ENCODE results near the gene STARD9.

The STARD9 gene

DNA sequence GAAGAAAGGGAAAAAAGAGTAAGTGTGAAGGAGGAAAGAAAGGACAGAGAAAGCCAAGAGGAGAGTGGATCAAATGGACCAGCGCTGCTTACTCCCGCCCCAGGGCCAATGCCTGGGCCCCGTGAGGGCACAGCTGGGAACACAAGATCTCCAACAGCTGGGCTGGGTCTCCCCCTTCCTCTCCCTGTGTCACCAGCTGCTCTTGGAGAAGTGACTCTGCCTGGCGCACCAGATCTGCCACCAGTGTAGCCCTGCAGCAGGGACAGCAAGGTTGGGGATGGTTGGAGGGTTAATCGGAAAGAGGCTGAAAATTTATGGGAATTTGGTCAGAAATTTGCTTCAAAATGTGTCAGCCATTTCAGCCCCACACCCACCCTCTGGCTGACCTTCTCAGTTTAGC, 153.2 kb downstream of the STARD9 start:
- 0 out of 2 replicates have a peak, but pooled peaks cover 6% of the 10 kb centered on the region for H3K36me3 ChIP-seq (ENCODE audit: insufficient read depth, low read length)
- no peak overlapping the region for H3K27ac ChIP-seq (ENCODE audit: low read depth, low read length)

GRCh38 chr15:42728972-42729371, 153.6 kb downstream of the STARD9 start:
- no peak overlapping the region for H3K27ac ChIP-seq (ENCODE audit: low read depth, low read length)
- H3K4me1 ChIP-seq (ENCODE audit: control insufficient read depth, insufficient read depth, low read length, unreplicated experiment), result no peaks in the 10 kb centered on the region
- H3K79me2 ChIP-seq (ENCODE audit: control insufficient read depth, insufficient read depth, low read length, unreplicated experiment), result no peaks in the 10 kb centered on the region
- 0 out of 2 replicates have a peak, but pooled peaks cover 6% of the 10 kb centered on the region for H3K36me3 ChIP-seq (ENCODE audit: insufficient read depth, low read length)
- no peak overlapping the region for H3K4me3 ChIP-seq (ENCODE audit: low read depth, low read length)
- H2AFZ ChIP-seq (ENCODE audit: low read length, unreplicated experiment), result no peak overlapping the region
- H3K27me3 ChIP-seq (ENCODE audit: insufficient read depth, low read length), result no peaks in the 10 kb centered on the region

More for the DNA sequence above, 153.2 kb downstream of the STARD9 start:
- Histone ChIP-seq H3K4me3 (ENCODE audit: low read depth, low read length) (no peak overlapping the region), H3K27me3 (ENCODE audit: insufficient read depth, low read length) (no peaks in the 10 kb centered on the region), H2AFZ (ENCODE audit: low read length, unreplicated experiment) (no peak overlapping the region), H3K79me2 (ENCODE audit: control insufficient read depth, insufficient read depth, low read length, unreplicated experiment) (no peaks in the 10 kb centered on the region), H3K4me1 (ENCODE audit: control insufficient read depth, insufficient read depth, low read length, unreplicated experiment) (no peaks in the 10 kb centered on the region)

- H3K36me3 ChIP-seq (ENCODE audit: insufficient read depth, low read length), result 0 out of 2 replicates have a peak, but pooled peaks cover 6% of the 10 kb centered on the region
- H3K27ac ChIP-seq (ENCODE audit: low read depth, low read length), result no peak overlapping the region
- no peak overlapping the region for H3K4me3 ChIP-seq (ENCODE audit: low read depth, low read length)
- no peaks in the 10 kb centered on the region for H3K4me1 ChIP-seq (ENCODE audit: control insufficient read depth, insufficient read depth, low read length, unreplicated experiment)
- no peaks in the 10 kb centered on the region for H3K79me2 ChIP-seq (ENCODE audit: control insufficient read depth, insufficient read depth, low read length, unreplicated experiment)
- no peaks in the 10 kb centered on the region for H3K27me3 ChIP-seq (ENCODE audit: insufficient read depth, low read length)
- no peak overlapping the region for H2AFZ ChIP-seq (ENCODE audit: low read length, unreplicated experiment)
Observed at GRCh38 chr15:42729409-42729808, 154.0 kb downstream of the STARD9 start.

GRCh38 chr15:42730135-42730534, 154.7 kb downstream of the STARD9 start:
- Histone ChIP-seq H3K4me1 (ENCODE audit: control insufficient read depth, insufficient read depth, low read length, unreplicated experiment) (peaks cover under 1% of the 10 kb centered on the region), H2AFZ (ENCODE audit: low read length, unreplicated experiment) (no peak overlapping the region), H3K79me2 (ENCODE audit: control insufficient read depth, insufficient read depth, low read length, unreplicated experiment) (no peaks in the 10 kb centered on the region), H3K27me3 (ENCODE audit: insufficient read depth, low read length) (no peaks in the 10 kb centered on the region), H3K36me3 (ENCODE audit: insufficient read depth, low read length) (peaks cover 8% of the 10 kb centered on the region; the same call in 1 of the 2 replicates), H3K27ac (ENCODE audit: low read depth, low read length) (no peak overlapping the region), H3K4me3 (ENCODE audit: low read depth, low read length) (no peak overlapping the region)

DNA sequence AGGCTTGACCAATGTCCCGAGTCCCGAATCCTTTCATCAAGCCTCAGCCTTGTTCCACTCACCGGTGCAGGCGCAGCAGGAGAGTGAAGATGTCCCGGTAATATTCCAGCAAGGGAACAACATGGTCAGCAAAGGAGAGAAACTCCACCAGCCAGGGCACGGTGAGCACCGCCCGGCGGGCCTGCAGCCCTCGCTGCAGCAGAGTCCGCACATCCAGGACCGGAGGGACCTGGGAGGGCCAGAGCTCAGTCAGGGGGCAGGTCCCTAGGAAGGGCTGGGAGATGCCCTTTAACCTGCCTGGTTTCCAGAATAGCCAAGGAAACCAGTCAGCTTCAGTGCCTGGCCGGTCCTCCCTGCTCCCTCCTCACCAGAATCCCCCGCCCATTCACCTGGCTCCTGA, 155.1 kb downstream of the STARD9 start:
- Histone ChIP-seq H3K79me2 (ENCODE audit: control insufficient read depth, insufficient read depth, low read length, unreplicated experiment) (no peaks in the 10 kb centered on the region), H2AFZ (ENCODE audit: low read length, unreplicated experiment) (no peak overlapping the region), H3K27ac (ENCODE audit: low read depth, low read length) (no peak overlapping the region), H3K27me3 (ENCODE audit: insufficient read depth, low read length) (no peaks in the 10 kb centered on the region), H3K36me3 (ENCODE audit: insufficient read depth, low read length) (peaks cover 10% of the 10 kb centered on the region; the same call in 1 of the 2 replicates), H3K4me1 (ENCODE audit: control insufficient read depth, insufficient read depth, low read length, unreplicated experiment) (peaks cover 4% of the 10 kb centered on the region), H3K4me3 (ENCODE audit: low read depth, low read length) (no peak overlapping the region)

DNA sequence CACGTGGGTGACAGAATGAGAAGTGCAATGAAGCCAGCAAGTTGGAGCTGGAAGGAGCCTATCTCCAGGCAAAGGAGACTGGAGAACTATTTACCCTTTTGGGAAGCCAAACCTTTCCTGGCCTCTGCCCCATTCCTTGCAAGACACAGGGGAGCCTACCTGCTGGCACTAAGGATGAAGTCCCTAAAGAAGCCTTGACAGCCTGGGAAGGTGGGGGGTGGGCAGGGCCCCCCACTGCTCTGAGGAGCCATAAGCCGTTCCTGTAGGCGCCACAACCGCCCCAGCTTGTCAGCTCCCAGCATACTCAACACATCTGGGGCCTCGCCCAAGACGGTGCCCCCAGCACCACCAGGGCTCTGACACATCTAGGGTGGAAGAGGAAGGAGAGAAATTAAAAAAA, 156.1 kb downstream of the STARD9 start:
- peaks cover 10% of the 10 kb centered on the region for H3K4me1 ChIP-seq (ENCODE audit: control insufficient read depth, insufficient read depth, low read length, unreplicated experiment)
- no peak overlapping the region for H3K4me3 ChIP-seq (ENCODE audit: low read depth, low read length)
- no peak overlapping the region for H3K27ac ChIP-seq (ENCODE audit: low read depth, low read length)
- H3K36me3 ChIP-seq (ENCODE audit: insufficient read depth, low read length), result peaks cover 10% of the 10 kb centered on the region; the same call in 1 of the 2 replicates
- no peak overlapping the region for H2AFZ ChIP-seq (ENCODE audit: low read length, unreplicated experiment)
- peaks cover 8% of the 10 kb centered on the region for H3K79me2 ChIP-seq (ENCODE audit: control insufficient read depth, insufficient read depth, low read length, unreplicated experiment)
- no peaks in the 10 kb centered on the region for H3K27me3 ChIP-seq (ENCODE audit: insufficient read depth, low read length)

- H3K4me3 ChIP-seq (ENCODE audit: low read depth, low read length), result no peak overlapping the region
- H3K36me3 ChIP-seq (ENCODE audit: insufficient read depth, low read length), result peaks cover 10% of the 10 kb centered on the region; the same call in 1 of the 2 replicates
- no peak overlapping the region for H3K27ac ChIP-seq (ENCODE audit: low read depth, low read length)
Observed at GRCh38 chr15:42732095-42732827, 156.9 kb downstream of the STARD9 start.

GRCh38 chr15:42733027-42733426, 157.6 kb downstream of the STARD9 start:
- Histone ChIP-seq H3K36me3 (ENCODE audit: insufficient read depth, low read length) (peaks cover 10% of the 10 kb centered on the region; the same call in 1 of the 2 replicates), H3K79me2 (ENCODE audit: control insufficient read depth, insufficient read depth, low read length, unreplicated experiment) (peaks cover 8% of the 10 kb centered on the region), H2AFZ (ENCODE audit: low read length, unreplicated experiment) (no peak overlapping the region), H3K27me3 (ENCODE audit: insufficient read depth, low read length) (no peaks in the 10 kb centered on the region), H3K27ac (ENCODE audit: low read depth, low read length) (no peak overlapping the region), H3K4me1 (ENCODE audit: control insufficient read depth, insufficient read depth, low read length, unreplicated experiment) (peaks cover 10% of the 10 kb centered on the region), H3K4me3 (ENCODE audit: low read depth, low read length) (no peak overlapping the region)

More at GRCh38 chr15:42732095-42732827, 156.9 kb downstream of the STARD9 start:
- peaks cover 8% of the 10 kb centered on the region for H3K79me2 ChIP-seq (ENCODE audit: control insufficient read depth, insufficient read depth, low read length, unreplicated experiment)
- no peaks in the 10 kb centered on the region for H3K27me3 ChIP-seq (ENCODE audit: insufficient read depth, low read length)
- peaks cover 10% of the 10 kb centered on the region for H3K4me1 ChIP-seq (ENCODE audit: control insufficient read depth, insufficient read depth, low read length, unreplicated experiment)
- H2AFZ ChIP-seq (ENCODE audit: low read length, unreplicated experiment), result no peak overlapping the region

DNA sequence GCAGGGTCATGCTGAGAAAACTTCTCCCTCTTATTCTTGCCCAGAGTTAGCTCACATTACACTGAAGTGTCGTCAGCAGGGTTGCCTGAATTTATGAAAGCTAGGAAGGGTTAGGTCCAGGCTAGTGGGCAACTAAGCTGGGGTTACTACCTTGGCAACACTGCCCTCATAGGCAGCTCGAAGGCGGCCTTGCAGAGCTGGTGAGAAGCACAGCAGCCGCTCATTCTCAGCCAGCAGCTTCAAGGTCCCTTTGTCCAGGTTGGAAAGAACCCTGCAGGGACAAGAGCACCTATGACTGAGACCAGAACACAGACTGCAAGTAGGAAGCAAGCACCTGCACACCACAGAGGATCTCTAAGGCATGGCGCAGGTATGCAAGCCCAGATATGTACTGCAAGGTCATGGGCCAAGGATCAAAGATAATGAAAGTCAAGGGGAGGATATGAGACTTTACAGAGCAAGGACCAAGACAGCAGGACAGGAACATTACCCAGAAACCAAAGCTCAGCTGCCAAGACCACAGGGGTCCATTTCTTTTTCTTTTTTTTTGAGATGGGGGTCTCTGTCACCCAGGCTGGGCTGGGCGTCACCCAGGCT, 158.8 kb downstream of the STARD9 start:
- no peaks in the 10 kb centered on the region for H3K27me3 ChIP-seq (ENCODE audit: insufficient read depth, low read length)
- no peak overlapping the region for H2AFZ ChIP-seq (ENCODE audit: low read length, unreplicated experiment)
- no peak overlapping the region for H3K27ac ChIP-seq (ENCODE audit: low read depth, low read length)
- H3K4me1 ChIP-seq (ENCODE audit: control insufficient read depth, insufficient read depth, low read length, unreplicated experiment), result peaks cover 10% of the 10 kb centered on the region
- H3K4me3 ChIP-seq (ENCODE audit: low read depth, low read length), result no peak overlapping the region
- H3K79me2 ChIP-seq (ENCODE audit: control insufficient read depth, insufficient read depth, low read length, unreplicated experiment), result peaks cover 8% of the 10 kb centered on the region
- H3K36me3 ChIP-seq (ENCODE audit: insufficient read depth, low read length), result peaks cover 10% of the 10 kb centered on the region; the same call in 1 of the 2 replicates

GRCh38 chr15:42735382-42736165, 160.2 kb downstream of the STARD9 start:
- peaks cover 10% of the 10 kb centered on the region; the same call in 1 of the 2 replicates for H3K36me3 ChIP-seq (ENCODE audit: insufficient read depth, low read length)
- H3K4me1 ChIP-seq (ENCODE audit: control insufficient read depth, insufficient read depth, low read length, unreplicated experiment), result peaks cover 10% of the 10 kb centered on the region
- H3K27ac ChIP-seq (ENCODE audit: low read depth, low read length), result no peak overlapping the region
- peaks cover 8% of the 10 kb centered on the region for H3K79me2 ChIP-seq (ENCODE audit: control insufficient read depth, insufficient read depth, low read length, unreplicated experiment)
- H3K27me3 ChIP-seq (ENCODE audit: insufficient read depth, low read length), result no peaks in the 10 kb centered on the region
- H3K4me3 ChIP-seq (ENCODE audit: low read depth, low read length), result peak overlapping the region; percentile 92
- H2AFZ ChIP-seq (ENCODE audit: low read length, unreplicated experiment), result no peak overlapping the region

Measured in ACC112 (cell line).